Measurements from ENCODE around the gene NME3. TPM values are rescaled to one million over a fixed set of nuclear protein-coding genes. Genes with fewer than 3 reads are reported as not detected.

NME3 gene
- total and polyA plus RNA-seq, 4 donors = 10.4 to 38.0 (median 19.4) TPM

DNA sequence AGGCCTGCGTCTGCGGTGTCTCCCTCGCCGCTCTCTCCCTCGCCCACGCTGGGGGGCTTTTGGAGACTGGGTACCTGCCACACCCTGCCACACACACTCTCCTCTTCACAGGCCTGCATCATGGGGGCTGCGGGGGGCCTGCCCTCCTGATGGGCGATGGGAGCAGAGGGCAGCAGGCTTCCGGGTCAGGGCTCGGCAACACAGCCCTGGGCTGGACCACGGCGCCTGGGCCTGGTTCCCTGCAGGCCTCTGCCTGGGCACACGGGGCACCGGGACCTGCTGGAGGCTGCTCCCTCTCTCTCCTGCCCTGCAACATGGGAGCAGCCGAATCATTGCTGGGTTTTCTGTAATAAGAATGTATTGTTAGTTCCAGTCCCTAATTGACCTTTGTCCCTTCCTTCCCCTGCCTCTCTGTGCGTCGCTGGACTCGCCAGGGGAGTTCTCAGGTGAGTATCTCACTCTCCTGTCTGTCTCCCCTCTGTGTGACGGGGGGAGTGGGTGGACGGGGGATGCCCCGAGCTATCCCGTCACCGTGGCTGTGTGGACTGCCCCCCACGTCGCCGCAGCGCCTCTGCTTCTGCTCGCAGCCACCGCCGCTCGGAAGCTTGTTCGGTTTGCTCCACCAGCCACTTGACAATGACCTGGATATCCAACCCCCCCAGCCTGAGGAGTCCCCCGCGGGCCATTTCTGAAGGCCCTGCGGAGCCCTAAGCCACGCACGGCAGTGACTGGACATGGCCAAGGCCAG is 13.5 kb downstream of the NME3 start:
- no peak overlapping the region for H3K4me3 ChIP-seq (ENCODE audit: low read depth in 1 of 3, low read length in 3 of 3)
- WGBS = 89% methylated on average over 37 of the region's 37 CpGs
- no peak for TF ChIP-seq TAF1 (conservative IDR thresholded peaks at IDR 0.05)
- no peak for TF ChIP-seq FOXA1 (IDR thresholded peaks at IDR 0.05)
- no peaks in the 10 kb centered on the region for H3K9me3 ChIP-seq (ENCODE audit: control insufficient read depth in 4 of 4, low read length in 3 of 4)
- H3K9ac ChIP-seq (ENCODE audit: low read depth in 1 of 2, low read length in 2 of 2) = no peak overlapping the region
- no peaks in the 10 kb centered on the region for H3K27me3 ChIP-seq (ENCODE audit: control insufficient read depth in 4 of 4, insufficient read depth in 4 of 4, low read length in 3 of 4)
- H3K4me1 ChIP-seq (ENCODE audit: control insufficient read depth in 4 of 4, insufficient read depth in 4 of 4, low read length in 3 of 4) = no peaks in the 10 kb centered on the region
- H3K36me3 ChIP-seq (ENCODE audit: control insufficient read depth in 4 of 4, insufficient read depth in 3 of 4, low read depth in 1 of 4, low read length in 3 of 4) = peaks cover 5 to 39% (median 11%) of the 10 kb centered on the region in 4 donors
- no peak for DNase-seq (ENCODE audit: low spot score)
- no peak overlapping the region for H3K27ac ChIP-seq (ENCODE audit: low read depth in 1 of 2, low read length in 2 of 2)

DNA sequence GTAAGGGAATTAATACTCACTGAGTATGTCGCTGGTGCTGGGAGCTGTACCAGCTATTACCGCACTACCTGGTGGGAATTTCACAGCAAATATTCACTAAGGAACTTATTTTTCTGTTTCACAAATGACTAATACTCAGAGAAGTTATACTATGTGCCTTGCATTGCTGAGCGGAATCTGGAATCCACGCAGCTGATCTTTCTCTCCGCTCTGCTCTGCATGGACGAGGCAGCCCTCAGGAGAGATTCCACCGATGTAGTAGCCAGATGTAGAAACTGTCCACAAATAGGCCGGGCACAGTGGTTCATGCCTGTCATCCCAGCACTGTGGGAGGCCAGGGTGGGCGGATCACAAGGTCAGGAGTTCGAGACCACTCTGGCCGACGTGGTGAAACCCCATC is 17.1 kb downstream of the NME3 start:
- H3K9me3 ChIP-seq (ENCODE audit: control insufficient read depth in 4 of 4, low read length in 3 of 4) = no peaks in the 10 kb centered on the region
- H3K4me3 ChIP-seq (ENCODE audit: low read depth in 1 of 3, low read length in 3 of 3) = no peak overlapping the region
- TF ChIP-seq, protein P1, sequence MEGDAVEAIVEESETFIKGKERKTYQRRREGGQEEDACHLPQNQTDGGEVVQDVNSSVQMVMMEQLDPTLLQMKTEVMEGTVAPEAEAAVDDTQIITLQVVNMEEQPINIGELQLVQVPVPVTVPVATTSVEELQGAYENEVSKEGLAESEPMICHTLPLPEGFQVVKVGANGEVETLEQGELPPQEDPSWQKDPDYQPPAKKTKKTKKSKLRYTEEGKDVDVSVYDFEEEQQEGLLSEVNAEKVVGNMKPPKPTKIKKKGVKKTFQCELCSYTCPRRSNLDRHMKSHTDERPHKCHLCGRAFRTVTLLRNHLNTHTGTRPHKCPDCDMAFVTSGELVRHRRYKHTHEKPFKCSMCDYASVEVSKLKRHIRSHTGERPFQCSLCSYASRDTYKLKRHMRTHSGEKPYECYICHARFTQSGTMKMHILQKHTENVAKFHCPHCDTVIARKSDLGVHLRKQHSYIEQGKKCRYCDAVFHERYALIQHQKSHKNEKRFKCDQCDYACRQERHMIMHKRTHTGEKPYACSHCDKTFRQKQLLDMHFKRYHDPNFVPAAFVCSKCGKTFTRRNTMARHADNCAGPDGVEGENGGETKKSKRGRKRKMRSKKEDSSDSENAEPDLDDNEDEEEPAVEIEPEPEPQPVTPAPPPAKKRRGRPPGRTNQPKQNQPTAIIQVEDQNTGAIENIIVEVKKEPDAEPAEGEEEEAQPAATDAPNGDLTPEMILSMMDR (IDR thresholded peaks at IDR 0.05; ENCODE audit: low read depth, low read length, missing input control) = no peak
- TF ChIP-seq FOXA2 (IDR thresholded peaks at IDR 0.05) (no peak), EGR1 (IDR thresholded peaks at IDR 0.05; ENCODE audit: low read depth in 2 of 2) (no peak), YY1 (IDR thresholded peaks at IDR 0.05) (no peak), SP1 (IDR thresholded peaks at IDR 0.05) (no peak), GABPA (IDR thresholded peaks at IDR 0.05 in 1 of 2, conservative IDR thresholded peaks at IDR 0.05 in 1 of 2) (no peak), FOXA1 (IDR thresholded peaks at IDR 0.05) (no peak), HNF4G (IDR thresholded peaks at IDR 0.05) (no peak)
- TF ChIP-seq, protein P2, sequence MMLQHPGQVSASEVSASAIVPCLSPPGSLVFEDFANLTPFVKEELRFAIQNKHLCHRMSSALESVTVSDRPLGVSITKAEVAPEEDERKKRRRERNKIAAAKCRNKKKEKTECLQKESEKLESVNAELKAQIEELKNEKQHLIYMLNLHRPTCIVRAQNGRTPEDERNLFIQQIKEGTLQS (IDR thresholded peaks at IDR 0.05) = no peak
- no peak overlapping the region for H3K9ac ChIP-seq (ENCODE audit: low read depth in 1 of 2, low read length in 2 of 2)
- H3K4me1 ChIP-seq (ENCODE audit: control insufficient read depth in 4 of 4, insufficient read depth in 4 of 4, low read length in 3 of 4) = no peaks in the 10 kb centered on the region
- 97% methylated on average over 12 of the region's 12 CpGs for WGBS
- no peak for DNase-seq (ENCODE audit: low spot score)
- H3K27me3 ChIP-seq (ENCODE audit: control insufficient read depth in 4 of 4, insufficient read depth in 4 of 4, low read length in 3 of 4) = no peaks in the 10 kb centered on the region
- no peak overlapping the region for H3K27ac ChIP-seq (ENCODE audit: low read depth in 1 of 2, low read length in 2 of 2)
- peaks cover 4 to 33% (median 16%) of the 10 kb centered on the region in 4 donors for H3K36me3 ChIP-seq (ENCODE audit: control insufficient read depth in 4 of 4, insufficient read depth in 3 of 4, low read depth in 1 of 4, low read length in 3 of 4)

DNA sequence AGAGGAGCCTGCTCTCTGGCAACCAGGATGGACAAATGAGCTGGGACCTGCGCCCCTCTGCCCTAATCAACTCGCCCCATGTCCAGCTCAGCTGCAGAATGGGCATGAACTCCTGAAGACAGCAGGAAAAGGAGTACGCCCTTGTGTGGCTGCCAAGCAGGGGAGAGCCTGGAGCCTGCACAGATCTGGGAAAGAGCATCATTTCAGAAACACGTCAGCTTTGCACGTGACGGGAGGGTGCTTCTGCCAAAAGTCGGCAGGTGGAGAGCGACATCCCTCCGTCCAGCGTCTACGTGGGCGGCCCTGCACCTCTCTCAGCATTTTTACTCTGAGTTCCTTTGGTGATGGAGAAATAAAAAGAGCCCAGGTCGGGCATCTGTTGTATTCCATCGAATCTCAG is 18.5 kb downstream of the NME3 start:
- TF ChIP-seq, protein P3, sequence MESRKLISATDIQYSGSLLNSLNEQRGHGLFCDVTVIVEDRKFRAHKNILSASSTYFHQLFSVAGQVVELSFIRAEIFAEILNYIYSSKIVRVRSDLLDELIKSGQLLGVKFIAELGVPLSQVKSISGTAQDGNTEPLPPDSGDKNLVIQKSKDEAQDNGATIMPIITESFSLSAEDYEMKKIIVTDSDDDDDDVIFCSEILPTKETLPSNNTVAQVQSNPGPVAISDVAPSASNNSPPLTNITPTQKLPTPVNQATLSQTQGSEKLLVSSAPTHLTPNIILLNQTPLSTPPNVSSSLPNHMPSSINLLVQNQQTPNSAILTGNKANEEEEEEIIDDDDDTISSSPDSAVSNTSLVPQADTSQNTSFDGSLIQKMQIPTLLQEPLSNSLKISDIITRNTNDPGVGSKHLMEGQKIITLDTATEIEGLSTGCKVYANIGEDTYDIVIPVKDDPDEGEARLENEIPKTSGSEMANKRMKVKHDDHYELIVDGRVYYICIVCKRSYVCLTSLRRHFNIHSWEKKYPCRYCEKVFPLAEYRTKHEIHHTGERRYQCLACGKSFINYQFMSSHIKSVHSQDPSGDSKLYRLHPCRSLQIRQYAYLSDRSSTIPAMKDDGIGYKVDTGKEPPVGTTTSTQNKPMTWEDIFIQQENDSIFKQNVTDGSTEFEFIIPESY (IDR thresholded peaks at IDR 0.05) = no peak
- TF ChIP-seq EGR1 (IDR thresholded peaks at IDR 0.05; ENCODE audit: low read depth in 2 of 2) = no peak
- no peak for TF ChIP-seq HNF4G (IDR thresholded peaks at IDR 0.05)
- no peak for TF ChIP-seq FOXA1 (IDR thresholded peaks at IDR 0.05)
- TF ChIP-seq JUND (IDR thresholded peaks at IDR 0.05) = no peak
- TF ChIP-seq, protein P4, sequence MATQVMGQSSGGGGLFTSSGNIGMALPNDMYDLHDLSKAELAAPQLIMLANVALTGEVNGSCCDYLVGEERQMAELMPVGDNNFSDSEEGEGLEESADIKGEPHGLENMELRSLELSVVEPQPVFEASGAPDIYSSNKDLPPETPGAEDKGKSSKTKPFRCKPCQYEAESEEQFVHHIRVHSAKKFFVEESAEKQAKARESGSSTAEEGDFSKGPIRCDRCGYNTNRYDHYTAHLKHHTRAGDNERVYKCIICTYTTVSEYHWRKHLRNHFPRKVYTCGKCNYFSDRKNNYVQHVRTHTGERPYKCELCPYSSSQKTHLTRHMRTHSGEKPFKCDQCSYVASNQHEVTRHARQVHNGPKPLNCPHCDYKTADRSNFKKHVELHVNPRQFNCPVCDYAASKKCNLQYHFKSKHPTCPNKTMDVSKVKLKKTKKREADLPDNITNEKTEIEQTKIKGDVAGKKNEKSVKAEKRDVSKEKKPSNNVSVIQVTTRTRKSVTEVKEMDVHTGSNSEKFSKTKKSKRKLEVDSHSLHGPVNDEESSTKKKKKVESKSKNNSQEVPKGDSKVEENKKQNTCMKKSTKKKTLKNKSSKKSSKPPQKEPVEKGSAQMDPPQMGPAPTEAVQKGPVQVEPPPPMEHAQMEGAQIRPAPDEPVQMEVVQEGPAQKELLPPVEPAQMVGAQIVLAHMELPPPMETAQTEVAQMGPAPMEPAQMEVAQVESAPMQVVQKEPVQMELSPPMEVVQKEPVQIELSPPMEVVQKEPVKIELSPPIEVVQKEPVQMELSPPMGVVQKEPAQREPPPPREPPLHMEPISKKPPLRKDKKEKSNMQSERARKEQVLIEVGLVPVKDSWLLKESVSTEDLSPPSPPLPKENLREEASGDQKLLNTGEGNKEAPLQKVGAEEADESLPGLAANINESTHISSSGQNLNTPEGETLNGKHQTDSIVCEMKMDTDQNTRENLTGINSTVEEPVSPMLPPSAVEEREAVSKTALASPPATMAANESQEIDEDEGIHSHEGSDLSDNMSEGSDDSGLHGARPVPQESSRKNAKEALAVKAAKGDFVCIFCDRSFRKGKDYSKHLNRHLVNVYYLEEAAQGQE (IDR thresholded peaks at IDR 0.05) = no peak
- no peak for TF ChIP-seq NR2F2 (IDR thresholded peaks at IDR 0.05)
- no peak for DNase-seq (ENCODE audit: low spot score)
- H3K9ac ChIP-seq (ENCODE audit: low read depth in 1 of 2, low read length in 2 of 2) = no peak overlapping the region
- H3K4me1 ChIP-seq (ENCODE audit: control insufficient read depth in 4 of 4, insufficient read depth in 4 of 4, low read length in 3 of 4) = no peaks in the 10 kb centered on the region
- H3K9me3 ChIP-seq (ENCODE audit: control insufficient read depth in 4 of 4, low read length in 3 of 4) = no peaks in the 10 kb centered on the region
- H3K27ac ChIP-seq (ENCODE audit: low read depth in 1 of 2, low read length in 2 of 2) = no peak overlapping the region
- peaks cover 6 to 47% (median 24%) of the 10 kb centered on the region in 4 donors for H3K36me3 ChIP-seq (ENCODE audit: control insufficient read depth in 4 of 4, insufficient read depth in 3 of 4, low read depth in 1 of 4, low read length in 3 of 4)
- WGBS = 96% methylated on average over 14 of the region's 14 CpGs
- no peak overlapping the region for H3K4me3 ChIP-seq (ENCODE audit: low read depth in 1 of 3, low read length in 3 of 3)
- no peaks in the 10 kb centered on the region for H3K27me3 ChIP-seq (ENCODE audit: control insufficient read depth in 4 of 4, insufficient read depth in 4 of 4, low read length in 3 of 4)
